Peyer's patch (tissue), 4 donors: Measurements from ENCODE around the gene CCDC126. TPM values are rescaled to one million over a fixed set of nuclear protein-coding genes. Genes with fewer than 3 reads are reported as not detected.

ENCODE experiments used
- DNase-seq, 3 donors: peaks; one replicate each; pipeline ENCODE4 v3.0.0-alpha.2; 2017 to 2019
- H3K27ac ChIP-seq, 4 donors: fragments of 200-600 bp; sonication (generic); one replicate each; pipeline ENCODE4 v1.5.1; 2016 to 2019
- H3K27me3 ChIP-seq, 2 donors: fragments of 200-600 bp; sonication (generic); one replicate each; pipeline ENCODE4 v1.5.1; 2019
- H3K36me3 ChIP-seq, 3 donors: fragments of 200-600 bp; sonication (generic); one replicate each; pipeline ENCODE4 v1.5.1; 2016 to 2019
- H3K4me1 ChIP-seq, 4 donors: fragments of 200-600 bp; sonication (generic); one replicate each; pipeline ENCODE4 v1.5.1; 2016 to 2019
- H3K4me3 ChIP-seq, 4 donors: fragments of 200-600 bp; sonication (generic); 1 replicate in 3 of 4; 2 replicates in 1 of 4; pipeline ENCODE4 v1.5.1; 2016 to 2019; ENCODE audit warnings: mild to moderate bottlenecking in 1 of 4
- H3K9me3 ChIP-seq, 4 donors: fragments of 200-600 bp; sonication (generic); one replicate each; pipeline ENCODE4 v1.5.1; 2016 to 2019; ENCODE audit warnings: mild to moderate bottlenecking in 1 of 4
- CTCF ChIP-seq, 6 experiments: fragments of 450-650 bp in 4 of 6; fragments of 200-600 bp in 2 of 6; sonication (generic) in 1 of 6; IDR thresholded peaks; one replicate each; pipeline ENCODE4 v1.5.1; 2017 to 2019; ENCODE audit warnings: antibody characterized with exemption in 6 of 6, mild to moderate bottlenecking in 3 of 6, moderate library complexity in 1 of 6
- POLR2A ChIP-seq, 2 donors: fragments of 450-650 bp; IDR thresholded peaks; one replicate each; pipeline ENCODE4 v1.5.1; 2017; ENCODE audit warnings: antibody characterized with exemption in 2 of 2, mild to moderate bottlenecking in 2 of 2, moderate library complexity in 2 of 2
- total RNA-seq, 4 donors: library from RNA; depleted of rRNA; stranded (reverse); fragments of >200 nt; gene quantifications; one replicate each; pipeline ENCODE4 v1.1.0, GENCODE V29; 2016

The CCDC126 gene
- total RNA-seq, 4 donors from 2014 or later, result 18.5 to 21.4 (median 20.0) TPM

- no peak for TF ChIP-seq CTCF (IDR thresholded peaks at IDR 0.05)
- no peak for TF ChIP-seq POLR2A (IDR thresholded peaks at IDR 0.05)
- Histone ChIP-seq H3K4me3 (no peak overlapping the region), H3K27ac (no peak overlapping the region), H3K9me3 (no peaks in the 10 kb centered on the region), H3K4me1 (no peaks in the 10 kb centered on the region), H3K27me3 (no peaks in the 10 kb centered on the region), H3K36me3 (no peaks in the 10 kb centered on the region)
- DNase-seq, result no peak
Measured at GRCh38 chr7:23628370-23628769, 31.2 kb downstream of the CCDC126 start.

GRCh38 chr7:23633417-23633816, 36.2 kb downstream of the CCDC126 start:
- TF ChIP-seq CTCF (IDR thresholded peaks at IDR 0.05) (no peak), POLR2A (IDR thresholded peaks at IDR 0.05) (no peak)
- H3K9me3 ChIP-seq, result no peaks in the 10 kb centered on the region
- DNase-seq, result no peak
- H3K27ac ChIP-seq, result no peak overlapping the region
- H3K4me3 ChIP-seq, result no peak overlapping the region
- H3K4me1 ChIP-seq, result no peaks in the 10 kb centered on the region
- no peaks in the 10 kb centered on the region for H3K36me3 ChIP-seq
- H3K27me3 ChIP-seq, result no peaks in the 10 kb centered on the region

GRCh38 chr7:23645822-23646221, 48.6 kb downstream of the CCDC126 start:
- Histone ChIP-seq H3K4me3 (no peak overlapping the region), H3K27me3 (no peaks in the 10 kb centered on the region), H3K27ac (no peak overlapping the region), H3K4me1 (no peaks in the 10 kb centered on the region), H3K9me3 (no peaks in the 10 kb centered on the region), H3K36me3 (no peaks in the 10 kb centered on the region)
- TF ChIP-seq POLR2A (IDR thresholded peaks at IDR 0.05), result no peak
- TF ChIP-seq CTCF (IDR thresholded peaks at IDR 0.05), result no peak
- DNase-seq, result no peak

GRCh38 chr7:23653942-23654341, 56.8 kb downstream of the CCDC126 start:
- H3K27me3 ChIP-seq, result no peaks in the 10 kb centered on the region
- TF ChIP-seq CTCF (IDR thresholded peaks at IDR 0.05), result no peak
- no peak overlapping the region for H3K4me3 ChIP-seq
- H3K9me3 ChIP-seq, result peaks cover 0 to 16% (median 5%) of the 10 kb centered on the region in 4 donors
- DNase-seq, result no peak
- no peak overlapping the region for H3K27ac ChIP-seq
- no peaks in the 10 kb centered on the region for H3K4me1 ChIP-seq
- no peaks in the 10 kb centered on the region for H3K36me3 ChIP-seq

GRCh38 chr7:23654508-23654907, 57.3 kb downstream of the CCDC126 start:
- H3K36me3 ChIP-seq, result no peaks in the 10 kb centered on the region
- no peaks in the 10 kb centered on the region for H3K4me1 ChIP-seq
- TF ChIP-seq CTCF (IDR thresholded peaks at IDR 0.05), result peak in 3 of 6 experiments; percentile 51 to 55 (median 53)
- no peak for TF ChIP-seq POLR2A (IDR thresholded peaks at IDR 0.05)
- H3K27ac ChIP-seq, result no peak overlapping the region
- H3K9me3 ChIP-seq, result peaks cover 0 to 16% (median 5%) of the 10 kb centered on the region in 4 donors
- H3K4me3 ChIP-seq, result no peak overlapping the region
- no peaks in the 10 kb centered on the region for H3K27me3 ChIP-seq
- DNase-seq, result no peak

GRCh38 chr7:23655433-23655832, 58.3 kb downstream of the CCDC126 start:
- no peaks in the 10 kb centered on the region for H3K4me1 ChIP-seq
- TF ChIP-seq CTCF (IDR thresholded peaks at IDR 0.05) (no peak), POLR2A (IDR thresholded peaks at IDR 0.05) (no peak)
- H3K4me3 ChIP-seq, result no peak overlapping the region
- H3K27me3 ChIP-seq, result no peaks in the 10 kb centered on the region
- DNase-seq, result no peak
- no peak overlapping the region for H3K27ac ChIP-seq
- H3K36me3 ChIP-seq, result no peaks in the 10 kb centered on the region
- peaks cover 0 to 16% (median 5%) of the 10 kb centered on the region in 4 donors for H3K9me3 ChIP-seq
